HEK293T (cell line): ENCODE data around the gene CCDC30.

Experiments
- ARNT ChIP-seq: fragments of 450-650 bp; IDR thresholded peaks from 2 replicates; pipeline ENCODE4 v1.6.1; 2017; ENCODE audit warnings: mild to moderate bottlenecking
- CTBP1 ChIP-seq: fragments of 450-650 bp; IDR thresholded peaks from 2 replicates; pipeline ENCODE4 v1.6.1; 2016; ENCODE audit warnings: borderline replicate concordance
- ELF4 ChIP-seq: fragments of 450-650 bp; IDR thresholded peaks from 2 replicates; pipeline ENCODE4 v1.6.1; 2017; ENCODE audit warnings: antibody characterized with exemption
- FOXA1 ChIP-seq: fragments of 450-650 bp; IDR thresholded peaks from 2 replicates; pipeline ENCODE4 v1.6.1; 2016; ENCODE audit warnings: mild to moderate bottlenecking
- FOXK2 ChIP-seq: fragments of 450-650 bp; IDR thresholded peaks from 2 replicates; pipeline ENCODE4 v1.6.1; 2016; ENCODE audit warnings: mild to moderate bottlenecking
- L3MBTL2 ChIP-seq: fragments of 450-650 bp; conservative IDR thresholded peaks from 2 replicates; pipeline ENCODE4 v1.6.1; 2016; ENCODE audit warnings: mild to moderate bottlenecking
- LEF1 ChIP-seq: fragments of 450-650 bp; IDR thresholded peaks from 2 replicates; pipeline ENCODE4 v1.6.1; 2017; ENCODE audit warnings: mild to moderate bottlenecking, borderline replicate concordance
- SP1 ChIP-seq: fragments of 450-650 bp; IDR thresholded peaks from 2 replicates; pipeline ENCODE4 v1.6.1; 2017
- SUZ12 ChIP-seq: fragments of 450-650 bp; IDR thresholded peaks from 2 replicates; pipeline ENCODE4 v1.6.1; 2016; ENCODE audit warnings: mild to moderate bottlenecking
- ZNF384 ChIP-seq: fragments of 450-650 bp; IDR thresholded peaks from 2 replicates; pipeline ENCODE4 v1.6.1; 2016
- TF ChIP-seq, protein P1 (sequence below): fragments of 450-650 bp; IDR thresholded peaks from 2 replicates; pipeline ENCODE4 v1.6.1; 2016

DNA sequence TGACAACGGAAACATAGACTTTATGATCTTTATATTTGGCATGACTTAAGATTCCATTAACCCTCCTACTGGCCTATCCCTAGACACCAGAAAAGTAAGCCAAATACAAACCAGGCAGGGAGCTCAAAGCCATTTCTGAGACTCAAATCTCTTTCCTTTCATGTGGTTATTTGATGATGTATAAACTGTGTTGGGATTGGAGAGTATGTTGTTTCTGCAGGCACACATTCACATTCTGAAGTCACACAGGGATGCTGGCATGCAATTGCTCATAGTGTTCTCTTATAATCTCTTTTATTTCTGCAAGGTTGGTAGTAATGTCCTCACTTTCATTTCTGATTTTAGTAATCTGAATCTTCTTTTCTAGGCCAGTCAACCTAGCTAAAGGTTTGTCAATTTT, 13.0 kb upstream of the CCDC30 start:
- TF ChIP-seq LEF1: no peak
- no peak for TF ChIP-seq L3MBTL2
- TF ChIP-seq ZNF384: no peak
- no peak for TF ChIP-seq SP1
- no peak for TF ChIP-seq ARNT
- TF ChIP-seq SUZ12: no peak
- TF ChIP-seq CTBP1: no peak
- TF ChIP-seq, protein P1, sequence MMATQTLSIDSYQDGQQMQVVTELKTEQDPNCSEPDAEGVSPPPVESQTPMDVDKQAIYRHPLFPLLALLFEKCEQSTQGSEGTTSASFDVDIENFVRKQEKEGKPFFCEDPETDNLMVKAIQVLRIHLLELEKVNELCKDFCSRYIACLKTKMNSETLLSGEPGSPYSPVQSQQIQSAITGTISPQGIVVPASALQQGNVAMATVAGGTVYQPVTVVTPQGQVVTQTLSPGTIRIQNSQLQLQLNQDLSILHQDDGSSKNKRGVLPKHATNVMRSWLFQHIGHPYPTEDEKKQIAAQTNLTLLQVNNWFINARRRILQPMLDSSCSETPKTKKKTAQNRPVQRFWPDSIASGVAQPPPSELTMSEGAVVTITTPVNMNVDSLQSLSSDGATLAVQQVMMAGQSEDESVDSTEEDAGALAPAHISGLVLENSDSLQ: no peak
- no peak for TF ChIP-seq FOXK2
- no peak for TF ChIP-seq FOXA1
- TF ChIP-seq ELF4: no peak
